Measurements from ENCODE around the gene MXD1.
"Not testable (repeated sequence)": the region's sequence is repeated elsewhere in the genome, so short reads cannot be mapped to it uniquely, and the experiment has no call there.

Gene MXD1, protein sequence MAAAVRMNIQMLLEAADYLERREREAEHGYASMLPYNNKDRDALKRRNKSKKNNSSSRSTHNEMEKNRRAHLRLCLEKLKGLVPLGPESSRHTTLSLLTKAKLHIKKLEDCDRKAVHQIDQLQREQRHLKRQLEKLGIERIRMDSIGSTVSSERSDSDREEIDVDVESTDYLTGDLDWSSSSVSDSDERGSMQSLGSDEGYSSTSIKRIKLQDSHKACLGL

DNA sequence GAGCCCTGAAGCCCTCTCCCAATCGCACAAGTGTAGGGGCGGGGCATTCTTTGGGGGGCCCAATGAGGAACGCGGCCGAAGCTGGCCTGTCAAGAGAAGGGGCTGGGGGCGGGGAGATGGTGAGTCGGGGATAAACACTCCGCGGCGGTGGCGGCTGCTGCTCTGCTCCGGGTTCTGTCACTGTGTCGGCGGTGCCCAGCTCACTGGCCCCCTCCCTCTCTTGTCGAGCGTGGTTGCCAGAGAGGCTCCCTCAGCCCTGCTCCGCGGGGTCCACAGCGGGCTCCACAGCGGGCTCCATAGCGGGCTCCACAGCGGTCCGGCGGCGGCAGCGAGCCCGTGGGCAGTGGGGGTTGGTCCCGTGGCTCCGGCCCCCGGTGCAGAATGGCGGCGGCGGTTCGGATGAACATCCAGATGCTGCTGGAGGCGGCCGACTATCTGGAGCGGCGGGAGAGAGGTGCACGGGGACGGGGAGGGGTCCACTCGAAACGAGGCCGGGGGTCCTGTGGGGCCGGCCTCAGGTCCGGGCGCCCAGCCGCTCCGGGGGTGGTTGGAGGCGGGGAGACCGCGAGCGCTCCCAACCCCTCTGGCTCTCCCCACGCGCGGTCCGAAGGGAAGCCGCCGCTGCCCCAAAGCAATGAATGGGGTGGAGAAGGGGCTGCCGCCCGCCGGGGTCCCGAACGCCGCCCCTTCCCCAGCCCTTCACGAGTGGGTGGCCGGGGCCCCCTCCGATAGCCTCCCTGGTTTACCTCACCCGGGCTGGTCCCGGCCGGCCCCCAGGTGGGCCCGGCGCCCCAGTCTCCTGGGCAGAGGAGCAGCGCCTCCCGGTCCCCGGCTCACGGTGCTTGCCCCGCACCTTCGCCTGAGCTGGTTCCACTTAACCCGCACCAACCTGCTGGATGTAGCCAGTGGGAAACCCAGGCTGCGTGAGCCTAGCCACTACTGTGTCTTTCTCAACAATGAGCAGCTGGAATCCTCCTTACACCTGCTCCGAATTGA, at the start of gene MXD1:
Gene MXD1, plus strand, starts transcription at position 160 of the 996 bp plus-strand sequence. Its CDS starts 222 bp downstream, at position 382.
- no peak for DNase-seq (ENCODE audit: extremely low spot score, insufficient read length, low read depth)
- no peak for FAIRE-seq

DNA sequence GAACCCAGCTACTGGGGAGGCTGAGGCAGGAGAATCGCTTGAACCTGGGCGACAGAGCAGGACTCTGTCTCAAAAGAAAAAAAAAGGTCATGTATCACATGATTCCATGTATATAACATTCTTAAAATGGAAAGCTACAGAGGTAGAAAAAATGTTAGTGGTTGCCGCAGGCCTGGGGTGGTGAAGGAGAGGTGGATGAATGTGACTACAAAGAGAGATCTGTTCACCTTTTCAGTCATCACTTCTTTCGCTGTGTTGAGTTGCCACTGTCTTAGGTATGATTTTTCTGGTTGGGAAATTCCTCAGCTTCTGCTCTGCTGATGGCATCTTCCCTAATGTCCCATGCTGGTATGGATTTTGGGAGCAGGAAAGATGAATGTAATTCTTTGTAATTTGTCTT, 26.5 kb upstream of the MXD1 start:
- FAIRE-seq (no peak), DNase-seq (ENCODE audit: extremely low spot score, insufficient read length, low read depth) (no peak)

DNA sequence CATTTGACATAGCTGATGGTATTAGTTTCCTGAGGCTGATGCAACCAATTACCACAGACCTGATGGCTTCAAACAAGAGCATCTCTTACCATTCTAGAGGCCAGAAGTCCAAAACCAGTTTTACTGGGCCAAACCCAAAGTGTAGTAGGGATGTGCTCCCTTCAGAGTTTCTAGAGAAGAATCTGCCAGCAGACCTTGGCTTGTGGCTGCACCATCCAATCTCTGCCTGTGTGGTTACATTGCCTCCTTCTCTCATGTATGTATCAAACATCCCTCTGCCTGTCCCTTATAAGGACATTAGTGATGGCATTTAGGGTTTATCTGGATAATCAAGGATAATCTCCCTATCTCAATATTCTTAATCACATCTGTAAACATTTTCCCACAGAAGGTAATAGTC, 25.6 kb upstream of the MXD1 start:
- FAIRE-seq = no peak
- no peak for DNase-seq (ENCODE audit: extremely low spot score, insufficient read length, low read depth)

DNA sequence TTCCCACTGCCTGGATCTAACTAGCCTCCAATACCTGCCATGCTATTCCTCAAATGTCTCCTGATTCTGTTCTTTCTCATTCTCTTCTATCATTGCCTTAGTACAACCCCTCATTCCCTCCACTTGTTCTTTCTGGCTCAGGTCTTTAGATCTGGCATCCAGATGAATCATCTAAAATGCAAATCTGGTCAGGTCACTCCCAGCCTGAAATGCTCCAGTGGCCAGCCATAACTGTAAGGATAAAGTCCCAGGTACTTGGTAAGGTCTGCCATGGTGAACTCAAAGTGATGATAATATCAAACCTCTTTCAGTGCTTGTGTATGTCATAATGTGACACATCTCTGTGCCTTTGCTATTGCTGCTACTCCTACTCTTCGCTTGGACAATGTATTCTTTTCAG, 24.0 kb upstream of the MXD1 start:
- FAIRE-seq (no peak), DNase-seq (ENCODE audit: extremely low spot score, insufficient read length, low read depth) (no peak)

DNA sequence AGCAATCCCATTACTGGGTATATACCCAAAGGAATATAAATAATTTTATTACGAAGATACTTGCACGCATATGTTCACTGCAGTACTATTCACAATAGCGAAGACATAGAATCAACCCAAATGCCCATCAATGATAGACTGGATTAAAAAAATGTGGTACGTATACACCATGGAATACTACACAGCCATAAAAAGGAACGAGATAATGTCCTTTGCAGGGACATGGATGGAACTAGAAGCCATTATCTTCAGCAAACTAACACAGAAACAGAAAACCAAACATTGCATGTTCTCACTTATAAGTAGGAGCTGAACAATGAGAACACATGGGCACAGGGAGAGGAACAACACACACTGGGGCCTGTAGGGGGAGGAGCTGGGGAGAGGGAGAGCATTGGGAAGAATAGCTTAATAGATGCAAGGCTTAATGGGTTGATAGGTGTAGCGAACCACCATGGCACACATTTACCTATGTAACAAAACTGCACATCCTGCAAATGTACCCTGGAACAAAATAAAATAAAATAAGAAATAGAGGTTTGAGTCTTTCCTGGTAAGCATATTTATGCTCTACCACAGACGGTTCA, 22.0 kb upstream of the MXD1 start:
- DNase-seq (ENCODE audit: extremely low spot score, insufficient read length, low read depth); FAIRE-seq: not testable (repeated sequence)

DNA sequence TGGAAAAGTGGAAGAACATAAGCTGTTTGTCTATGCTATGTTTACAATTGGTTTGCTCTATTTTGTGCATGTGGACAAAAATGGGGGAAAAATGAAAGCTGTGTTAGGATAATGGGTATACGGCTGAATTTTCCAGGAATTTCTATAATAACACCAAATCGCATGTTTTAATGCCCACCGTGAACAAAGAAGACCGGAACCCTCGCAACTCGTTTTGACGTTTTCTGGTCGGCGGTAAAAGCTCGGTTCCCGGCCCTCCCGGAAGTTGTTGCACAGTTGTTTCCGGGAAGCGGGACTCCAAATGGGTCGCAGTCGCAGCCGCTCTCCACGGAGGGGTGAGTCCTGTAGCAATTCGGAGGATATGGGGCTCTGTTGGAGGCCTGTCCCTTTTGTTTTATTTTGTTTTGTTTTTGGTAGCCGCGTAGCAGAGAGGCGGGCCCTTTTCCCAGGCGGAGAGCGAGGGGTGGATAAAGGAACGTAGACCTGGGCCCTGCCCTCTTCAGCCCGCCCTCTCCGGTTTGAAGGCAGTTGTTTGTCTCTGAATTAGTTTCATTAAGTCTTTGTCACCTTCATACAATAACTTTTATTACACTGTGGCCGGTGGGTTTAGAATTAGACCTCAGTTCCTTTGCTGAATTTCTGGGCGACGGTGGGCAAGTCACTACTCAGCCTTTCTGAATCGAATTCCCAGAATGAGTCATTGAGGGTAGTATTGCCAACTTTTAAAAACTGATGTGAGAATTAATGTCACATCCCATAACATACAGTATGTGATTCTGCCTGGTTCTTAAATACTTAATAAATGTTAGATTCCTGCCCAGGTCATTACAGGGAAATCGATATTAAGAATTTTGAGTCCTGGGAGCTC, 21.0 kb upstream of the MXD1 start, which contains the start of gene SNRNP27:
Gene SNRNP27, plus strand, starts transcription at position 273 of the 868 bp plus-strand sequence. Its CDS starts 29 bp downstream, at position 302.
- DNase-seq (ENCODE audit: extremely low spot score, insufficient read length, low read depth) = peak; percentile 57

DNA sequence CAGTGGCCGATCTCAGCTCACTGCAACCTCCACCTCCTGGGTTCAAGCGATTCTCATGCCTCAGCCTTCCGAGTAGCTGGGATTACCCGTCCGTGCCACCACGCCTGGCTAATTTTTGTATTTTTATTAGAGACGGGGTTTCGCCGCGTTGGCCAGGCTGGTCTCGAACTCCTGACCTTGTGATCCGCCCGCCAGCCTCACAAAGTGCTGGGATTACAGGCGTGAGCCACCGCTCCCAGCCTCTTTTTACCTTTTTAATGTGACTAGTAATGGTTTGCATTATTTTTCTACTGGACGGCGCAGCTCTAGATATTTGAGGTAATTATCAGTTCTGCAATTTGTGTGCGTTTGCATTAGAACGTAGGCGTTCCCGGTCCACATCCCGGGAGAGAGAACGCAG, 20.2 kb upstream of the MXD1 start:
- not testable (repeated sequence) for FAIRE-seq; DNase-seq (ENCODE audit: extremely low spot score, insufficient read length, low read depth)

More for the DNA sequence above, 21.0 kb upstream of the MXD1 start, which contains the start of gene SNRNP27:
- FAIRE-seq = peak; percentile 86

DNA sequence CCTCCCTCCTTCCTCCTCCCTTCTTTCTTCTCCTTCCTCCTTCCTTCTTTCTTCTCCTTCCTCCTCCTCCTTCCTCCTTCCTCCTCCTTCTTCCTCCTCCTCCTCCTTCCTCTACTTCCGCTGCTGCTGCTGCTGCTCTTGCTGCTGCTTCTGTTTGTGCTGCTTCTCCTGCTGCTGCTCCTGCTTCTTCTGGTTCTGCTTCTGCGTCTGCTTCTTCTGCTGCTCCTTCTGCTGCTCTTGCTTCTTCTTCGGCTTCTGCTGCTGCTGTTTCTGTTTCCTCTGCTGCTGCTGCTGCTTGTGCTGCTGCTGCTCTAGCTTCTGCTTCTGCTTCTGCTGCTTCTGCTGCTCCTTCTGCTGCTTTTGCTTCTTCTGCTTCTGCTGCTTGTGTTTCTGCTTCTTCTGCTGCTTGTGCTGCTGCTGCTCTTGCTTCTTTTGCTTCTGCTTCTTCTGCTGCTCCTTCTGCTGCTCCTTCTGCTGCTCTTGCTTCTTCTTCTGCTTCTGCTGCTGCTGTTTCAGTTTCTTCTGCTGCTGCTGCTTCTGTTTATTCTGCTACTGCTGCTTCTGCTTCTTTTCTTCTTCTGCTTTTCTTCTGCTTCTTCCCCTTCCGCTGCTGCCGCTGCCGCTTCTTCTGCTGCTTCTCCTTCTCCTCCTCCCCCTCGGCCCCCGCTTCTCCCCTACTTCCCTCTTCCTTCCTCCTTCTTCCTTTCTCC, 12.5 kb upstream of the MXD1 start:
- peak; percentile 83 for FAIRE-seq

DNA sequence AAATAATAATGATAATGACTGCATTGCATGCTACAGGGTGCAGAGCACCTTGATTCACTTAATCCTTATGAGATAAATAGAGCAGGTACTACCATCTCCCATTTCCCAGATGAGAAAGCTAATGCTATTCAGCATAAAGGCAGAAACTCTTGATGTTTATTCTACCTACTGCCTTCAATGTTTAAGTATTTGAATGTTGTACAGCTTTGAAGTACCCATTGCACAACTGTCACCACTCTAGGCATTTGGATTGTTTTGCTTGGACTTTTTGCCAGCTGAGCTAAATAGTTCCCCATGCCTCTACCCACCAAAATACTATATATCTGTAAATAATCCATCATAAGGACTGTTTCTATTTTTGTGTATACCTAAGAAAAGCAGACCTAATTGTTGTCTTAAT, 7.7 kb upstream of the MXD1 start:
- no peak for FAIRE-seq
- DNase-seq (ENCODE audit: extremely low spot score, insufficient read length, low read depth) = no peak

More for the DNA sequence above, 12.5 kb upstream of the MXD1 start:
- no peak for DNase-seq (ENCODE audit: extremely low spot score, insufficient read length, low read depth)

DNA sequence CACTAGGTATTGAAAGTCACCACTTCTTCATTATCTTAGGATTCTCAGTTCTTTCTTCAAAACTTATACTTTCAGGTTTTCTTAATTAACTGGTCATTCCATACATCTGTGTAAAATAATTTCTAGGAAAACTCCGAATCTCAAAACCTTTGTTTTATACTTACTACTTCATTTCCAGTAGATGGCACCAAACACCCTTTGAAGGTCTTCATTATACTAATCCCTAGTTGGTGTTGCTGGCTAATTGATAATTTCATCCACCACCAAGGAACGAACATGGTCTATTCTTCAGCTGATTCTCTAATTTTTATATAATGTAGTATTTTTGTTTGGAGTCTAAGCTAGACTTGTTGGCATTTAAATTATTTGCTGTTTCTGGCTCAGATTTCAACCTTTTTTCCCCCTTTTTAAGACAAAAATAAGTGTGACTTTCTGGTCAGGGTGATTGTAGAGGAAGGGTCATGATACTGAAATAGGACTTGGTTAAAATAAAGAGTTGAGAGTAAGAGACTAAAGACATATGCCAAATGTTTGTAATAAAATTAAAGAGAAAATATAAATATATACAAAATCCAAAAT, 2.8 kb upstream of the MXD1 start:
- FAIRE-seq (peak; percentile 82), DNase-seq (ENCODE audit: extremely low spot score, insufficient read length, low read depth) (no peak)

DNA sequence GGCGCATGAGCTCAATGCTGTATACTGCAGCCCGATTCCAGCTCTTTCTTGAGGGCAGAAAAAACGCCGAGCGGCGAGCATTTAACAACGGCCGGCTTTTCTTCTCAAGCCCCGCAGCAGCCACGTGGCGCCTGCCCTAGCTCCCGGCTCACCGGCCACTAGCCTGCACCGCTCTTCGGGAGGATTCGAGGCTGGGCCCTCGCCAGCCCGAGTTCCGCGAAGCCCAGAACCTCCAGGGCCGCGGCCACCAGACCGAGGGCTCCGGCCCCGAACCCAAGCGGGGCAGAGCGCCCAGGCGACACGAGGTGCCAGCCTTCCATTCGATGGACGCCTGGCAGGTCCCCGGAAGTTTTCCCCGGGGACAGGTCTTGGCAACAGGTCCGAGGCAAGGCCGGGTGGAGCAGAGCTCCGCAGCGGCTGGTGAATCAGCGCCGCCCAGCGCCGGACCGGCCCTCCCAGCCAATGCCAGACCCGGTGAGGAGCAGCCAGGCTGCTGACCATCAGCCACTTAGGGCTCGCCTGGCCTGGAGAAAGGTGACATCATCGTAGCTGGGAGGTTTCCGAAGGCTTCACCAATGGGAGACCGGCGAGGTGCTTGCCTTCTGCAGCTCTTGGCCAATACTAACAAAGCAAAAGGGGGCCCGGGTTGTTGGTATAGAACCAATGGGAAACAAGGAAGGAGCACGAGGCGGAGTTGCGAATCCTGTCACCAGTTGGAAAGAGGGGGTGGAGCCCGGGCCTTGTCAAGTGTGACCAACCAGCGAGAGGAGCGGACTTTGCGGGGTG, 552 bp upstream of the MXD1 start:
- FAIRE-seq (peak; percentile 100), DNase-seq (ENCODE audit: extremely low spot score, insufficient read length, low read depth) (peak; percentile 95)

DNA sequence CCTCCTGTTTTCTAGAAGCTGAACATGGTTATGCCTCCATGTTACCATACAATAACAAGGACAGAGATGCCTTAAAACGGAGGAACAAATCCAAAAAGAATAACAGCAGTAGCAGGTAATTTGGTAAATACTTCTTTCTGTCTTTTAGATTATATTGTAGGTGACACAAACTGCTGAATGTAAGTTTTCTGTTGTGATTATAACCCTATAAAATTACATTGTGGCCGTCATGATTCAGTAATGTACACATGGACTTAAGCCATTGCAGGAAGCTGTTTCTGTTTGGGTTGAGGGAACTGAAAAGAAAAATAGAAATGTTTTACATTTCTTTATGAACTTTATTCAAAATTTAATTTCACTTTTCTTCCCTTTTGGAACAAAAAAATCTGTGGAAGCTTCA, 1.2 kb downstream of the MXD1 start:
- DNase-seq (ENCODE audit: extremely low spot score, insufficient read length, low read depth) (no peak), FAIRE-seq (no peak)

DNA sequence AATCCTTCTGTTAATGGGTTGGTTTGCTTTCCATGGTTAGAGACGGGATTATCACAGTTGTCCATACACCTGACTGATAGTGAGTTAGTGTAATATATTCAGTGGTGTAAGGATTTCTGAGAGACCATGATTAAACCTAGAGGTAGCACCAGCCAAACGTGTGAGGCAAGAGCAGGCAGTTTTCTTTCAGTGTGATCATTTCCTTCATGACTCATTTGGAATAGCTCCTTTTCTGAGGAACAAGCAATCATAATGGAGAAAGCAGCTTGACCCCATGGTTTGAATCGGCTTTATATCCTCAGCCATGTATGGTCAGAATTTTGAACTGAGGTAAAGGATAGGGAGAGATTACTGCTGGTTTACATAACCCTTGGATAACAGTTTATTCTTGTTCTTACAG, 2.9 kb downstream of the MXD1 start:
- no peak for FAIRE-seq

DNA sequence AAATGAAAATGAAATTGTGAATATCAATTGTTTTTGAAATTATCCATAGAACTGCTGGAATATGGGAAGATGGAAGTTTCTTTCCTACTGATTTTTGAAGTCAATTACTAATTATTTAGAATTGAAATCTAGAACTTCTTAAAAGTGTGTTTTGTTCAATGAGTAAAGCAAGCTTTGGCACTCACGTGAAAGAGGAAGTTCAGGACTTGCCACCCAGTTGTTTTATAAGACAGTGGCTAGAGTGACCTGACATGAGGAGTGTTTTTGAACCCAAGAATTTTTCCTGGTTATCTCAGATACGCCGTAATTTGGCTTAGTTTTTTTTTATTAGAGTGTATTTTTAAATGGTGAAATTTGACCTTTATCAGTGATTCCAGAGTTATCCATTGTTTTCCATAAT, 3.5 kb downstream of the MXD1 start:
- FAIRE-seq (no peak), DNase-seq (ENCODE audit: extremely low spot score, insufficient read length, low read depth) (no peak)

More for the DNA sequence above, 2.9 kb downstream of the MXD1 start:
- DNase-seq (ENCODE audit: extremely low spot score, insufficient read length, low read depth) = no peak

DNA sequence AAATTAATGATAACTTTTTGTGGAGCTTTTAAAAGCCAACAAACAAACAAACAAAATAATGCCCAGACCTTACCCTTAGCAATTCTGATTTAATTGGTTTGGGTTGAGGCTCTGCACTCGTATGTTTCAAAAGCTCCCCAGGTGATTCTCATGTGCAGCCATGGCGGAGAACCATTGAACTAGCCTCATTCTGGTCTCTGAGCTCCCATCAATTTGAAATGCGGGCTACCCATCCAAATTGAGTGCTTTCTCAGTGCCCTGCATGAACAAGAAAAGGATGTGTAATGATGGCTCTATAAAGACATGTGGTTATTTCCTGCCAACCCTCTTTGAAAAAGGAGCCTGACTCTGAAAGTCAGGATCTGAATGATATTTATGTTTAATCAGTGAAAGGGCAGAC, 8.2 kb downstream of the MXD1 start:
- DNase-seq (ENCODE audit: extremely low spot score, insufficient read length, low read depth) (no peak), FAIRE-seq (no peak)

DNA sequence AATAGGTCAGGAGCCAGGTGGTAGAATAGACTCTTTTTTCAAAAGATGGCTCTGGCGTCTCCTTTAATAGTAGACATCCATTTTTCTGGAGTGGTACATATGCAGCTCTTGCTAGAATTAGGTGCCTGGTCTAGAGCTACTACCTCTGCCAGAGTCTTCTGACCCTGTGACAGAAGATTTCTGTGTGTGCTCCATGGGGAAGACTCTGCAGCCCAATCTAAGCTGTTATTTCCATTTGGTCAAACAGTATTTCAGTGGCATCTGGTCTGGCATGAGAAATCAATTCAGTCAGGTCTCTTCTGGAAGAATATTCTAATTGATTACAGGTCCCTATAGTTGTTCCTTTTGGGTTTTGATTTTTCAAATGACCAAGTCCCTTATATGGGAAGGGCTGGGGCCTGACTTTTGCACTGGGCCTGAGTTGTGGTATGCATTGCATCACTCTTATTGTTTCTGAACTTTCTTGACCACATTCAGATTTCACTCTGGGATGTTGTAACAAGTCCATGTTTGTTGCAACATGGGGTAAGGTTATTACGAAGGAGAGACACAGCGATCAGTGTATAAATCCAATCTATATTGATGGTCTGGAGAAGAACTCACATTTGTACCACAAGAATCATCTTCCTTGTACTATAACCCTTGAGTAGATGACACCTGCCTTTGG, 12.1 kb downstream of the MXD1 start:
- FAIRE-seq = no peak
- no peak for DNase-seq (ENCODE audit: extremely low spot score, insufficient read length, low read depth)

DNA sequence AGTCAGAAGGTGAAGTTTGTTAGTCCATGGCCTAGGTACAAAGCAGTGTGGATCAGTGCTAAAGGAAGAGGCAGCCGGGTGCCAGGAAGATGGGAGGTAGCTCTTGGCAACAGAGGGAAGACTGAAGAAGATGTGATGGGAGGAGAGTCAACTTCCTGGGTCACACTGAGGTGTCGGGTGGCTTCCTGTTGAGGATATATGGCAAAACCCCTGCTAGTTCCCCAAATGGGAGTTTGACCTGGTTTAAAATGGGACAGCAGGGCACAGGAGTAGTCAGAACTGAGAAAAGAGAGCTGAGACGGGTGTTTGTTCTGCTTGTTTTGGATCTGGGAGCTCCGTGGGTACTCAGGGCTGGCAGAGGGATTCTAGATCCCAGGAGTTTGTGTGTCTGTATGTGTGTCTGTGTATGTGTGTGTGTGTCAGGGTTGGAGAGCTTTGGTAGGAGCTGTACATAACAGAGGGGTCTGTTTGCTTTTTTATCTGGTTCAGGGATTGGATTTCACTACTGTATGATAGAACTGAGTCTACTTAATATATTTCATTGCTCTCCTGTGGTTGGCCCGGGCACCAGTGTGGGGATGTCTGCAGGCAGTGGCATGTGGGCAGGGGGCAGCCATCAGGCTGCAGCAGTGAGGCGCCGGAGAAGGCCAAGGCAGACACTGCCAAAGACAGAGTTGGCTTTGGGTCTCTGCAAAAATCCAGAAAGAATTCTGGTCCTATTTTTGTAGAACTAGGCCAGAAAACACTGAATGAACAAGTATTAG, 17.1 kb downstream of the MXD1 start:
- no peak for DNase-seq (ENCODE audit: extremely low spot score, insufficient read length, low read depth)
- FAIRE-seq = no peak
